Bronchial epithelial cell (primary cell): ENCODE results near the gene RCBTB1. TPM values are rescaled to one million over a fixed set of nuclear protein-coding genes. Genes with fewer than 3 reads are reported as not detected.
A peak's percentile ranks its signal among the peaks of the same experiment; 100 is the strongest.

Experiments
- DNase-seq: peaks from one replicate; pipeline ENCODE4 v3.0.0-alpha.2; 2010; ENCODE audit warnings: low read depth
- FAIRE-seq: peaks from 2 replicates; lab custom pipeline; 2011; peaks lifted over from hg19 to GRCh38; lab: Jason Lieb, UNC
- H3K27me3 ChIP-seq: 2 replicates; pipeline ENCODE4 v1.5.1; 2011; ENCODE audit warnings: low read length; ENCODE audit not compliant: control insufficient read depth, insufficient read depth
- H3K36me3 ChIP-seq: 2 replicates; pipeline ENCODE4 v1.5.1; 2011; ENCODE audit warnings: low read length; ENCODE audit not compliant: control insufficient read depth, insufficient read depth
- H3K4me3 ChIP-seq: 2 replicates; pipeline ENCODE4 v1.5.1; 2011; ENCODE audit warnings: mild to moderate bottlenecking, low read depth, low read length, control low read depth
- CTCF ChIP-seq: IDR thresholded peaks from 2 replicates; pipeline ENCODE4 v1.5.1; 2011; ENCODE audit warnings: mild to moderate bottlenecking, moderate library complexity, low read length, control low read depth, inconsistent platforms; ENCODE audit not compliant: insufficient read depth, severe bottlenecking
- total RNA-seq: library from RNA; depleted of rRNA; stranded (reverse); fragments of >200 nt; gene quantifications from 2 replicates; pipeline ENCODE4 v1.2.1, GENCODE V29; 2014

The RCBTB1 gene
- 10.4 and 21.3 TPM in 2 replicates for total RNA-seq

- H3K4me3 ChIP-seq = peak within 1 kb of the TSS; percentile 91
- TF ChIP-seq CTCF = no peak
- DNase-seq (peak; percentile 50), FAIRE-seq (no peak)
- no peaks in the 10 kb centered on the region for H3K36me3 ChIP-seq
- H3K27me3 ChIP-seq = no peaks in the 10 kb centered on the region
Measured at GRCh38 chr13:49585220-49586157, at the start of gene RCBTB1. Gene RCBTB1, minus strand, starts transcription at chr13:49585558. Its CDS starts 18,279 bp downstream, at chr13:49567279.

GRCh38 chr13:49633710-49634109 is 48.4 kb upstream of the RCBTB1 start:
- FAIRE-seq = no peak
- Histone ChIP-seq H3K27me3 (no peaks in the 10 kb centered on the region), H3K4me3 (no peak overlapping the region), H3K36me3 (no peaks in the 10 kb centered on the region)
- TF ChIP-seq CTCF = no peak
- DNase-seq = no peak

GRCh38 chr13:49632156-49632555 is 46.8 kb upstream of the RCBTB1 start:
- Histone ChIP-seq H3K36me3 (no peaks in the 10 kb centered on the region), H3K4me3 (no peak overlapping the region), H3K27me3 (no peaks in the 10 kb centered on the region)
- no peak for TF ChIP-seq CTCF
- FAIRE-seq (no peak), DNase-seq (no peak)

GRCh38 chr13:49630580-49630979 is 45.2 kb upstream of the RCBTB1 start:
- no peaks in the 10 kb centered on the region for H3K27me3 ChIP-seq
- FAIRE-seq = no peak
- no peak for TF ChIP-seq CTCF
- DNase-seq = no peak
- no peaks in the 10 kb centered on the region for H3K36me3 ChIP-seq
- no peak overlapping the region for H3K4me3 ChIP-seq

- Histone ChIP-seq H3K36me3 (no peaks in the 10 kb centered on the region), H3K4me3 (no peak overlapping the region), H3K27me3 (no peaks in the 10 kb centered on the region)
- DNase-seq (peak; percentile 19), FAIRE-seq (no peak)
- no peak for TF ChIP-seq CTCF
Measured at GRCh38 chr13:49629947-49630346, 44.6 kb upstream of the RCBTB1 start.
